SK-N-SH (cell line): ENCODE measurements around the gene SFPQ.
"Not testable (repeated sequence)": the region's sequence is repeated elsewhere in the genome, so short reads cannot be mapped to it uniquely, and the experiment has no call there.

ENCODE experiments used
- EZH2phosphoT487 ChIP-seq: fragments of 200-600 bp; sonication (generic); IDR thresholded peaks from 2 replicates; pipeline ENCODE4 v1.6.1; 2017; ENCODE audit warnings: low read depth, mixed run types, mild to moderate bottlenecking, antibody characterized with exemption, moderate library complexity, borderline replicate concordance
- TF ChIP-seq, protein P1 (sequence below): fragments of 200-600 bp; sonication (generic); IDR thresholded peaks from 2 replicates; pipeline ENCODE4 v1.6.1; 2017; ENCODE audit warnings: antibody characterized with exemption, mild to moderate bottlenecking, moderate library complexity

DNA sequence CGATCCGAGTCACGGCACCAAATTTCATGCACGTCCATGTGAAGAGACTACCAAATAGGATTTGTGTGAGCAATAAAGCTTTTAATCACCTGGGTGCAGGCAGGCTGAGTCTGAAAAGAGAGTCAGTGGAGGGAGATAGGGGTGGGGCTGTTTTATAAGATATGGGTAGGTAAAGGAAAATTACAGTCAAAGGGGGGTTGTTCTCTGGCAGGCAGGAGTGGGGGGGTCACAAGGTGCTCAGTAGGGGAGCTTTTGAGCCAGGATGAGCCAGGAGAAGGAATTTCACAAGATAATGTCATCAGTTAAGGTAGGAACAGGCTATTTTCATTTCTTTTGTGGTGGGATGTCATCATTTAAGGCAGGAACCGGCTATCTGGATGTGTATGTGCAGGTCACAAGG lies 55.4 kb downstream of the SFPQ start:
- TF ChIP-seq, protein P1, sequence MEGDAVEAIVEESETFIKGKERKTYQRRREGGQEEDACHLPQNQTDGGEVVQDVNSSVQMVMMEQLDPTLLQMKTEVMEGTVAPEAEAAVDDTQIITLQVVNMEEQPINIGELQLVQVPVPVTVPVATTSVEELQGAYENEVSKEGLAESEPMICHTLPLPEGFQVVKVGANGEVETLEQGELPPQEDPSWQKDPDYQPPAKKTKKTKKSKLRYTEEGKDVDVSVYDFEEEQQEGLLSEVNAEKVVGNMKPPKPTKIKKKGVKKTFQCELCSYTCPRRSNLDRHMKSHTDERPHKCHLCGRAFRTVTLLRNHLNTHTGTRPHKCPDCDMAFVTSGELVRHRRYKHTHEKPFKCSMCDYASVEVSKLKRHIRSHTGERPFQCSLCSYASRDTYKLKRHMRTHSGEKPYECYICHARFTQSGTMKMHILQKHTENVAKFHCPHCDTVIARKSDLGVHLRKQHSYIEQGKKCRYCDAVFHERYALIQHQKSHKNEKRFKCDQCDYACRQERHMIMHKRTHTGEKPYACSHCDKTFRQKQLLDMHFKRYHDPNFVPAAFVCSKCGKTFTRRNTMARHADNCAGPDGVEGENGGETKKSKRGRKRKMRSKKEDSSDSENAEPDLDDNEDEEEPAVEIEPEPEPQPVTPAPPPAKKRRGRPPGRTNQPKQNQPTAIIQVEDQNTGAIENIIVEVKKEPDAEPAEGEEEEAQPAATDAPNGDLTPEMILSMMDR: not testable (repeated sequence)
- not testable (repeated sequence) for TF ChIP-seq EZH2phosphoT487
